Measurements from ENCODE around the gene PARP15.

The PARP15 gene

DNA sequence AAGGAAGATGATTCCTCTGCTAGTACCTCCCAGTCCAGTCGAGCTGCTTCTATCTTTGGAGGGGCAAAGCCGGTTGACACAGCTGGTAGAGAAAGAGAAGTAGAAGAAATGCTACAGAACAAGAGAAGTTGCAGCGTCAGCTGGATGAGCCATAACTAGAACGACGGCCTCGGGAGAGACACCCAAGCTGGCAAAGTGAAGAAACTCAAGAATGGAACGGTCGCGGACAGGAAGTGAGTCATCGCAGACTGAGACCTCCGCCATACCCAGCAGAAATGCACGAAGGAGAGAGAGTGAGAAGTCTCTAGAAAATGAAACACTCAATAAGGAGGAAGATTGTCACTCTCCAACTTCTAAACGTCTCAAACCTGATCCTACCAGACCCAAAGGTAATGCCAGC is 84.2 kb downstream of the PARP15 start:
- no peak for DNase-seq
- ChIA-PET POLR2A (no interaction called here), CTCF (interaction anchor here (0.8 kb wide), 2 partner anchors 109 to 354 kb away, joined by 3 read pairs; no protein-coding TSS in a partner anchor)
- 98% methylated on average over 9 of the region's 13 CpGs for WGBS (ENCODE audit: insufficient coverage)
- Histone ChIP-seq H3K9me3 (ENCODE audit: control extremely low read depth in 1 of 5, control insufficient read depth in 4 of 5, insufficient read depth in 2 of 5, low read depth in 1 of 5, low read length in 4 of 5) (peaks cover 0 to 11% (median 9%) of the 10 kb centered on the region in 5 experiments), H3K36me3 (ENCODE audit: control insufficient read depth in 4 of 4, insufficient read depth in 4 of 4, low read length in 3 of 4) (no peaks in the 10 kb centered on the region), H3K4me1 (ENCODE audit: control extremely low read depth in 1 of 4, control insufficient read depth in 4 of 4, insufficient read depth in 4 of 4, low read length in 3 of 4) (no peaks in the 10 kb centered on the region), H3K27ac (ENCODE audit: insufficient read depth in 1 of 2, low read depth in 1 of 2, low read length in 2 of 2, poor library complexity in 1 of 2, severe bottlenecking in 2 of 2) (no peak overlapping the region), H3K4me3 (ENCODE audit: control insufficient read depth in 1 of 7, extremely low read depth in 1 of 7, insufficient read depth in 4 of 7, low read depth in 2 of 7, low read length in 6 of 7) (no peak overlapping the region), H3K27me3 (replicated peaks in 2 of 5; ENCODE audit: control insufficient read depth in 4 of 5, insufficient read depth in 5 of 5, low read length in 4 of 5) (no peaks in the 10 kb centered on the region)

GRCh38 chr3:122662505-122662904 is 85.1 kb downstream of the PARP15 start:
- 83% methylated on average over 2 of the region's 2 CpGs for WGBS (ENCODE audit: insufficient coverage)
- Histone ChIP-seq H3K4me1 (ENCODE audit: control extremely low read depth in 1 of 4, control insufficient read depth in 4 of 4, insufficient read depth in 4 of 4, low read length in 3 of 4) (no peaks in the 10 kb centered on the region), H3K36me3 (ENCODE audit: control insufficient read depth in 4 of 4, insufficient read depth in 4 of 4, low read length in 3 of 4) (no peaks in the 10 kb centered on the region), H3K4me3 (ENCODE audit: control insufficient read depth in 1 of 7, extremely low read depth in 1 of 7, insufficient read depth in 4 of 7, low read depth in 2 of 7, low read length in 6 of 7) (no peak overlapping the region), H3K27ac (ENCODE audit: insufficient read depth in 1 of 2, low read depth in 1 of 2, low read length in 2 of 2, poor library complexity in 1 of 2, severe bottlenecking in 2 of 2) (no peak overlapping the region), H3K27me3 (replicated peaks in 2 of 5; ENCODE audit: control insufficient read depth in 4 of 5, insufficient read depth in 5 of 5, low read length in 4 of 5) (no peaks in the 10 kb centered on the region), H3K9me3 (ENCODE audit: control extremely low read depth in 1 of 5, control insufficient read depth in 4 of 5, insufficient read depth in 2 of 5, low read depth in 1 of 5, low read length in 4 of 5) (peaks cover 0 to 11% (median 9%) of the 10 kb centered on the region in 5 experiments)
- POLR2A ChIA-PET: no interaction called here
- CTCF ChIA-PET: interaction anchor here (0.7 to 1.4 kb wide), 2 partner anchors 10 to 131 kb away, joined by 3 read pairs; no protein-coding TSS in a partner anchor
- no peak for DNase-seq

GRCh38 chr3:122665226-122665786 is 87.9 kb downstream of the PARP15 start:
- Histone ChIP-seq H3K4me1 (ENCODE audit: control extremely low read depth in 1 of 4, control insufficient read depth in 4 of 4, insufficient read depth in 4 of 4, low read length in 3 of 4) (no peaks in the 10 kb centered on the region), H3K9me3 (ENCODE audit: control extremely low read depth in 1 of 5, control insufficient read depth in 4 of 5, insufficient read depth in 2 of 5, low read depth in 1 of 5, low read length in 4 of 5) (peaks cover 0 to 11% (median 9%) of the 10 kb centered on the region in 5 experiments), H3K27me3 (replicated peaks in 2 of 5; ENCODE audit: control insufficient read depth in 4 of 5, insufficient read depth in 5 of 5, low read length in 4 of 5) (no peaks in the 10 kb centered on the region), H3K4me3 (ENCODE audit: control insufficient read depth in 1 of 7, extremely low read depth in 1 of 7, insufficient read depth in 4 of 7, low read depth in 2 of 7, low read length in 6 of 7) (no peak overlapping the region), H3K36me3 (ENCODE audit: control insufficient read depth in 4 of 4, insufficient read depth in 4 of 4, low read length in 3 of 4) (no peaks in the 10 kb centered on the region), H3K27ac (ENCODE audit: insufficient read depth in 1 of 2, low read depth in 1 of 2, low read length in 2 of 2, poor library complexity in 1 of 2, severe bottlenecking in 2 of 2) (no peak overlapping the region)
- no peak for DNase-seq
- POLR2A ChIA-PET: no interaction called here
- CTCF ChIA-PET: interaction anchor here (1.3 kb wide), 1 partner anchor 18 kb away, joined by 4 read pairs; no protein-coding TSS in a partner anchor
- no CpG with 5 or more reads among the region's 4 CpGs for whole genome bisulfite sequencing (ENCODE audit: insufficient coverage)

- no peaks in the 10 kb centered on the region for H3K4me1 ChIP-seq (ENCODE audit: control extremely low read depth in 1 of 4, control insufficient read depth in 4 of 4, insufficient read depth in 4 of 4, low read length in 3 of 4)
- peaks cover 0 to 9% (median 6%) of the 10 kb centered on the region in 5 experiments for H3K9me3 ChIP-seq (ENCODE audit: control extremely low read depth in 1 of 5, control insufficient read depth in 4 of 5, insufficient read depth in 2 of 5, low read depth in 1 of 5, low read length in 4 of 5)
- no peak overlapping the region for H3K27ac ChIP-seq (ENCODE audit: insufficient read depth in 1 of 2, low read depth in 1 of 2, low read length in 2 of 2, poor library complexity in 1 of 2, severe bottlenecking in 2 of 2)
- ChIA-PET POLR2A (no interaction called here), CTCF (interaction anchor here (1.3 kb wide), 2 partner anchors 13 to 18 kb away, joined by 3 to 4 read pairs; no protein-coding TSS in a partner anchor)
- H3K27me3 ChIP-seq (replicated peaks in 2 of 5; ENCODE audit: control insufficient read depth in 4 of 5, insufficient read depth in 5 of 5, low read length in 4 of 5): no peaks in the 10 kb centered on the region
- DNase-seq: no peak
- H3K36me3 ChIP-seq (ENCODE audit: control insufficient read depth in 4 of 4, insufficient read depth in 4 of 4, low read length in 3 of 4): no peaks in the 10 kb centered on the region
- H3K4me3 ChIP-seq (ENCODE audit: control insufficient read depth in 1 of 7, extremely low read depth in 1 of 7, insufficient read depth in 4 of 7, low read depth in 2 of 7, low read length in 6 of 7): no peak overlapping the region
These were observed 88.4 kb downstream of the PARP15 start for GRCh38 chr3:122665881-122666280.

GRCh38 chr3:122668930-122669730 is 91.7 kb downstream of the PARP15 start:
- 96% methylated on average over 7 of the region's 8 CpGs for WGBS (ENCODE audit: insufficient coverage)
- no peak for DNase-seq
- POLR2A ChIA-PET: no interaction called here

DNA sequence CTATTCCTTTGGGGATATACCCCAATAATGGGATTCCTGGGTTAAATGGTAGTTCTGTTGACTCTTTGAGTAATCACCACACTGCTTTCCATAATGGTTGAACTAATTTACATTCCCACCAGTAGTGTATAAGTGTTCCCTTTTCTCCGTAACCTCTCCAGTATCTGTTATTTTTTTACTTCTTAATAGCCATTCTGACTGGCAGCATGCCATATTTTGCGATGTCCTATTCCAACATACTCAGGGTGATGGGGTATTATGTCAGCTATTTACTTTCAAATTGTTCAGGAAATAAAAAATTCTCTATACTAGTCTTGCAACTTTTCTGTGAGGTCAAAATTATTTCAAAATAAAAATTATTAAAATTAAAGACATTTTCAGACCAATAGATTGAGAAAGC is 94.1 kb downstream of the PARP15 start:
- Histone ChIP-seq H3K4me3 (ENCODE audit: control insufficient read depth in 1 of 7, extremely low read depth in 1 of 7, insufficient read depth in 4 of 7, low read depth in 2 of 7, low read length in 6 of 7) (no peak overlapping the region), H3K27me3 (replicated peaks in 2 of 5; ENCODE audit: control insufficient read depth in 4 of 5, insufficient read depth in 5 of 5, low read length in 4 of 5) (no peaks in the 10 kb centered on the region), H3K36me3 (ENCODE audit: control insufficient read depth in 4 of 4, insufficient read depth in 4 of 4, low read length in 3 of 4) (no peaks in the 10 kb centered on the region), H3K27ac (ENCODE audit: insufficient read depth in 1 of 2, low read depth in 1 of 2, low read length in 2 of 2, poor library complexity in 1 of 2, severe bottlenecking in 2 of 2) (no peak overlapping the region), H3K9me3 (ENCODE audit: control extremely low read depth in 1 of 5, control insufficient read depth in 4 of 5, insufficient read depth in 2 of 5, low read depth in 1 of 5, low read length in 4 of 5) (peaks cover 0 to 11% (median 0%) of the 10 kb centered on the region in 5 experiments), H3K4me1 (ENCODE audit: control extremely low read depth in 1 of 4, control insufficient read depth in 4 of 4, insufficient read depth in 4 of 4, low read length in 3 of 4) (no peaks in the 10 kb centered on the region)
- no peak for DNase-seq
- no CpG with 5 or more reads among the region's 2 CpGs for WGBS (ENCODE audit: insufficient coverage)
- POLR2A ChIA-PET: no interaction called here
- CTCF ChIA-PET: interaction anchor here (0.6 to 1.2 kb wide), 2 partner anchors 106 to 112 kb away, joined by 3 read pairs; no protein-coding TSS in a partner anchor

More at GRCh38 chr3:122668930-122669730, 91.7 kb downstream of the PARP15 start:
- CTCF ChIA-PET: interaction anchor here (0.7 to 1.1 kb wide), 3 partner anchors 9 to 218 kb away, joined by 3 to 4 read pairs (median 4); no protein-coding TSS in a partner anchor
- no peak overlapping the region for H3K4me3 ChIP-seq (ENCODE audit: control insufficient read depth in 1 of 7, extremely low read depth in 1 of 7, insufficient read depth in 4 of 7, low read depth in 2 of 7, low read length in 6 of 7)
- H3K36me3 ChIP-seq (ENCODE audit: control insufficient read depth in 4 of 4, insufficient read depth in 4 of 4, low read length in 3 of 4): no peaks in the 10 kb centered on the region
- H3K27ac ChIP-seq (ENCODE audit: insufficient read depth in 1 of 2, low read depth in 1 of 2, low read length in 2 of 2, poor library complexity in 1 of 2, severe bottlenecking in 2 of 2): no peak overlapping the region
- peaks cover 0 to under 1% (median 0%) of the 10 kb centered on the region in 5 experiments for H3K9me3 ChIP-seq (ENCODE audit: control extremely low read depth in 1 of 5, control insufficient read depth in 4 of 5, insufficient read depth in 2 of 5, low read depth in 1 of 5, low read length in 4 of 5)
- no peaks in the 10 kb centered on the region for H3K4me1 ChIP-seq (ENCODE audit: control extremely low read depth in 1 of 4, control insufficient read depth in 4 of 4, insufficient read depth in 4 of 4, low read length in 3 of 4)
- H3K27me3 ChIP-seq (replicated peaks in 2 of 5; ENCODE audit: control insufficient read depth in 4 of 5, insufficient read depth in 5 of 5, low read length in 4 of 5): no peaks in the 10 kb centered on the region

GRCh38 chr3:122674339-122674738 is 96.9 kb downstream of the PARP15 start:
- Histone ChIP-seq H3K36me3 (ENCODE audit: control insufficient read depth in 4 of 4, insufficient read depth in 4 of 4, low read length in 3 of 4) (no peaks in the 10 kb centered on the region), H3K4me3 (ENCODE audit: control insufficient read depth in 1 of 7, extremely low read depth in 1 of 7, insufficient read depth in 4 of 7, low read depth in 2 of 7, low read length in 6 of 7) (no peak overlapping the region), H3K27me3 (replicated peaks in 2 of 5; ENCODE audit: control insufficient read depth in 4 of 5, insufficient read depth in 5 of 5, low read length in 4 of 5) (no peaks in the 10 kb centered on the region), H3K9me3 (ENCODE audit: control extremely low read depth in 1 of 5, control insufficient read depth in 4 of 5, insufficient read depth in 2 of 5, low read depth in 1 of 5, low read length in 4 of 5) (peaks cover 0 to 11% (median 0%) of the 10 kb centered on the region in 5 experiments), H3K27ac (ENCODE audit: insufficient read depth in 1 of 2, low read depth in 1 of 2, low read length in 2 of 2, poor library complexity in 1 of 2, severe bottlenecking in 2 of 2) (no peak overlapping the region), H3K4me1 (ENCODE audit: control extremely low read depth in 1 of 4, control insufficient read depth in 4 of 4, insufficient read depth in 4 of 4, low read length in 3 of 4) (peaks cover 5 to 10% (median 8%) of the 10 kb centered on the region in 4 experiments)
- POLR2A ChIA-PET: no interaction called here
- DNase-seq: peak in 1 of 3 donors; percentile 13
- WGBS (ENCODE audit: insufficient coverage): 50% methylated on average over 2 of the region's 3 CpGs
- CTCF ChIA-PET: interaction anchor here (7.9 kb wide), 1 partner anchor 114 kb away, joined by 124 read pairs; no protein-coding TSS in a partner anchor
